Measurements from ENCODE around the gene EXOC6.

EXOC6 gene

GRCh38 chr10:93028883-93029282 is 180.6 kb downstream of the EXOC6 start:
- no peak for DNase-seq

DNA sequence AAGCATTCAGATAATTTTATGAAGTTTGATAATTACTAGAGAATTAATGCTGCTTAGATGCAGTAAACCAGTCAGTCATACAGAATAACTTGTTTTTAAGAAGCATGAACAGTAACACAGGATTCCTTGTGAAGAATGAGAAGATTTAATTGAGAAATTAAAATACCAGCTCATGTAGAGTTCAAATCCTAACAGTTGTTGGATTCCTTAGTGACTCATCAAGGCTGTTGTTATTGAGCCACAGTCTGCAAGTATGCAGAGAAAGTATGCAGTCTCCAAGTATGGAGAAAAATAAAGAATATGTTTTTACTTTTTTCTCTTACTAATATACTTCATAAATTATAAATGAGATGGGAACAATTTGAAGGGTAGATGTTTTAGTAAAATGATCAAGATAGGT is 182.1 kb downstream of the EXOC6 start:
- no peak for DNase-seq

GRCh38 chr10:93032105-93032808 is 183.9 kb downstream of the EXOC6 start:
- no peak for DNase-seq

DNA sequence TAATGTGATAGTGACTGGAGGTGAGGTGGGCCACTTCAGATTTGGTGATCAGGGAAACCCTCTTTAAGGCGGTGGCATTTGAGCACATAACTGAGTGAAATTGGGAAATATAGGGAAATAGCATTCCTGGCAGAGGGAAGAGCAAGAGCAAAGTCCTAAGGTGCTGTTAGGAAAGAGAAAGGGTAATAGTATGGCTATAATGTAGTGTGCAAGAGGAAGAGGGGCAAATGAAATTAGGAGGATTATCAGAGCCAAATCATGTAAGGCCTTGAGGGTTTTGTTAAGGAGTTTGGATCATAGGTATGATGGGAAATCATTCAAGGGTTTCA is 184.5 kb downstream of the EXOC6 start:
- no peak for DNase-seq

- DNase-seq = no peak
Observed at GRCh38 chr10:93034426-93034825, 186.1 kb downstream of the EXOC6 start.

- no peak for DNase-seq
Observed at GRCh38 chr10:93039110-93039509, 190.8 kb downstream of the EXOC6 start.

GRCh38 chr10:93039721-93040120 is 191.4 kb downstream of the EXOC6 start:
- DNase-seq = no peak

- no peak for DNase-seq
Observed at GRCh38 chr10:93054486-93054885, 206.2 kb downstream of the EXOC6 start.

DNA sequence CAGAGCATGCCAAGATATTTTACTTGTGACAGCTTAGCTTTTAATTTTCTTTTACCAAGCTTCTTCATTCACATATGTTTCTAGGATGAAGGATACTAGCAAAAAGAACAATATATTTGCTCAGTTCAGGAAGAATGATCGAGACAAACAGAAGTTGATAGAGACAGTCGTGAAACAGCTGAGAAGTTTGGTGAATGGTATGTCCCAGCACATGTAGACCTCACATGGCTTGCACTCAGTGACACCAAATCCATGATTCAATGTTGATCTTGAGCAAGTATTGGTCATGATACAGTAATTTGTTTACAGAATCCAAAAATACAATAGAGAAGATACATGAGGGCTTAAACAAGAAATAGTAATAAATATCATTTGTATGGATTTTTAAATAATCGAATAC is 209.8 kb downstream of the EXOC6 start:
- no peak for DNase-seq

- DNase-seq = no peak
Observed at GRCh38 chr10:93059975-93060886, 211.9 kb downstream of the EXOC6 start, which contains the start of gene CYP26C1. Gene CYP26C1 (plus strand): TSS chr10:93060798. CDS start chr10:93061264, 466 bp downstream.

- DNase-seq = no peak
Observed at GRCh38 chr10:93060887-93061593, 212.7 kb downstream of the EXOC6 start.

DNA sequence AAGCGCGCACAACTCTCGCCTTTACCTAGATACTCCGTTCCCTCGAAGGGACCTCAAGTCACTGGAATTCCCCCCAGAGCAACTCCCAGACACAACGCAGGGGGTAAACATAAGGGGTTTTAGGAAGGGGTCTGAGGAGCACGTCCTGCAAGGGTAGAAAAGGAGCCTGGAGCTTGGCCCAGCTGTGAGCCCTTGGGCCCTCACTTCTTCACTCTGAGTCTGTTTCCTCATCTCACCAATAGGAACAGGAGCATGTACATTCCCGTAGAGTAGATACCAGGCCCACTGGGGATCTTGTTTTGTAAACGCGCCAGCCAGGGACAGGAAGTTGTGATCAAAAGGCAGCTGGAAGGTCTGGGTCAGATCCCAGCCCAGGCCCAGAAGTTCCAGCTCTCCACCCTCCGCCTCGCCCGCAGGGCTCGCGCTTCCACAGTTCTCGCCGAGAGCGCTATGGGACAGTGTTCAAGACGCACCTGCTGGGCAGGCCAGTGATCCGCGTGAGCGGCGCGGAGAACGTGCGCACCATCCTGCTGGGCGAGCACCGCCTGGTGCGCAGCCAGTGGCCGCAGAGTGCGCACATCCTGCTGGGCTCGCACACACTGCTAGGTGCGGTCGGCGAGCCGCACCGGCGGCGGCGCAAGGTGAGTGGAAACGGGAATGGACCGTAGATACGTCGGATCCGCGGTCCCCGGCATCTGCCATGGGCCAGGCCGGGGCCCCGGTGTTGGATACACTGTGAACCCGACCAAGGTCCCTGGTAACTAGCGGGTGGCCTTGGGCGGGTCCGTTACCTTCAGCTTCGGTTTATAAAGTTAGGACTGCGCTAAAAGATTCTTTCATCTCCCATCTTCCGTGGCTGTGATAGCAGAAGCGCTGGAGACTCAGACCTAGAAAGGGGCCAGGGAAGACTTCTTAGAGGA is 213.5 kb downstream of the EXOC6 start:
- no peak for DNase-seq

DNA sequence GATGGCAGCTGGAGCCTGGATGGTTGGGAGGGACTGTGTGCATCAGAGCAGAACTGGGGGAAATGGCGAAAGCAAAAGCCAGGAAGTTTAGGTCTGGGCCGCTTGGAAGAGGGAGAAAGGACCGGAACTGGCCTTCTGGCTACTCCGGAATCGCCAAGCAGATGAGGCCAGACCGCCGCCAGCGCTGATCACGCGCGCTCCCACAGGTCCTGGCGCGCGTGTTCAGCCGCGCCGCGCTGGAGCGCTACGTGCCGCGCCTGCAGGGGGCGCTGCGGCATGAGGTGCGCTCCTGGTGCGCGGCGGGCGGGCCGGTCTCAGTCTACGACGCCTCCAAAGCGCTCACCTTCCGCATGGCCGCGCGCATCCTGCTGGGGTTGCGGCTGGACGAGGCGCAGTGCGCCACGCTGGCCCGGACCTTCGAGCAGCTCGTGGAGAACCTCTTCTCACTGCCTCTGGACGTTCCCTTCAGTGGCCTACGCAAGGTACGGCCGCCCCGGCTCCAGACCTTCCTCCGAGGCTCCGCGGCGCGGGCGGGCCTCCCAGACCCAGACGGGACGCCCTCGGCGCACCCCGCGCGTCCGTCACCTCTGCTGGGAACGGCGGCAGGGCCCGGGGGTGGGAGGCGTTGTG is 214.3 kb downstream of the EXOC6 start:
- no peak for DNase-seq

DNA sequence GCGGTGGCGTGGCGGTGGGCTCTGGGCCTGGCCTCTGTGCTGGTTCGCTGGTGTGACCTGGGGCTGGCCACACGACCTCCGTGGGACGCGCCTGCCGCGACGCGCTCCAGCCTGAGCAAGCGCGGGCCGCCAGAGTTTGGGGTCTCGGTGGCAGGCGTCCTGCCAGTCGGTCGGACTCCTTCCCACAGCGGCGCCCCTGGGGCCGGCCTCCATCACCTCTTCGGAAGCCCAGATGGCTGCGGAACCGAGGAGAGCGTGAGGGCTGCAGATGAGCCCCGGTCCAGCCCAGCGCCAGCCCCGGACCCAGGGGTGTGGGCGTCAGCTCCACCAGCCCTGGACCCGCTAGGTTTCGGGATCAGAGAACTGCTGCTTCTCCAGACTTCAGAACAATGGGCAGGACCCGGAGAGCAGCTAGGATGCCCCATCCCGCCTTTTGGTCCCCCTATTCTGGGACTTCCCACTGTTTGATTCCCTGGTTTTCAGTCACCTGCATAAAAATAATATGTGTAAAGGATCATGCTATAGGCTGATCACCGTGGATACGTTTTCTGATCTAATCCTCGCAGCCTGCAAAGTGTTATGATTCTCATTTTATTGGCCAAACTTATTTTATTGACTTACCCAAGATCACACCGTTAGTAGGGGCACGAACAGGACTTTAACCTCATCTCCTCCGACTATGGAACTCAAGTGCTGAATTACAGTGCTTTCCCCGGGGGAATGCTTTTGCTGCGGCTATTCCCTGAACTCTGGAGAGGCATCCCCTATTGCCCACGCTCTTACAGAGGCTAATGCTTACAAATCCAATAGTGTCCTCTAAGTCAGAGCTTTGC is 215.0 kb downstream of the EXOC6 start:
- no peak for DNase-seq

GRCh38 chr10:93063977-93064660 is 215.8 kb downstream of the EXOC6 start:
- no peak for DNase-seq

DNA sequence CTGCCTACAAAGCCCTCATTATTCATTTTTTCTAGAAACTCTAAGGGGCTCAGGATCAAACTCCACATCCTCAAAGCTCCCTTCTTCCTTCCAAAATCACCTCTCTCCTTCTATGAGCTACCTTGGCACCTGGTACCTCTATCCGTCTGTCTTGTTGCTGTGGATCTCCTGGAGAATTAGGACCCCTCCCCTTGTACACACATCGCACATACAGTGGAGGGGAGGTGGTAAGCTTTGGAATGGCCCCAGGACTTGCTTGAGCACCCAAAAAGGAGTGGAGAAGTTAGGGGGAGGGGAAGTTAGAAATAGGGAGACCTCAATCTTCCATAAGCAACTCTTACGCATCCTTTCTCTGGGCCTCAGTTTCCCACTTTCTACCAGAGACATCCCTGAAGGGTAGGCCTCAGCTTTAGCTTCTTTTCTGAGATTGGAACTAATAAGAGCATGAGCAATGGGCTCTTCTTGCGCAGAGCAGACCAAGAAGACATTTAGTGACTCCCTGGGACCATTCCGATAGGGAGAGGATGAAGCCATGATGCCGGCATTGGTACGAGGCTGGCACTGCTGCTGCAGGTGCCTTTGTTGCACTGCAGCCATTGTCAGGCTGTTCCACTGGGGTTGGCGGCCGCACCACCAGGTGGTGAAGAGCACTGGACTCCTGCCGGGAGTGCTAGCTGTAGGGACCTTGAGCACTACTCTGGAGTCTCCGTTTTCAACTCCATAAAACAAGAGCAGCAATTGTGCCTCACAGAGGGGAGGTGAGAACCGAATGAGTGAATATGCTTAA is 216.7 kb downstream of the EXOC6 start:
- no peak for DNase-seq

DNA sequence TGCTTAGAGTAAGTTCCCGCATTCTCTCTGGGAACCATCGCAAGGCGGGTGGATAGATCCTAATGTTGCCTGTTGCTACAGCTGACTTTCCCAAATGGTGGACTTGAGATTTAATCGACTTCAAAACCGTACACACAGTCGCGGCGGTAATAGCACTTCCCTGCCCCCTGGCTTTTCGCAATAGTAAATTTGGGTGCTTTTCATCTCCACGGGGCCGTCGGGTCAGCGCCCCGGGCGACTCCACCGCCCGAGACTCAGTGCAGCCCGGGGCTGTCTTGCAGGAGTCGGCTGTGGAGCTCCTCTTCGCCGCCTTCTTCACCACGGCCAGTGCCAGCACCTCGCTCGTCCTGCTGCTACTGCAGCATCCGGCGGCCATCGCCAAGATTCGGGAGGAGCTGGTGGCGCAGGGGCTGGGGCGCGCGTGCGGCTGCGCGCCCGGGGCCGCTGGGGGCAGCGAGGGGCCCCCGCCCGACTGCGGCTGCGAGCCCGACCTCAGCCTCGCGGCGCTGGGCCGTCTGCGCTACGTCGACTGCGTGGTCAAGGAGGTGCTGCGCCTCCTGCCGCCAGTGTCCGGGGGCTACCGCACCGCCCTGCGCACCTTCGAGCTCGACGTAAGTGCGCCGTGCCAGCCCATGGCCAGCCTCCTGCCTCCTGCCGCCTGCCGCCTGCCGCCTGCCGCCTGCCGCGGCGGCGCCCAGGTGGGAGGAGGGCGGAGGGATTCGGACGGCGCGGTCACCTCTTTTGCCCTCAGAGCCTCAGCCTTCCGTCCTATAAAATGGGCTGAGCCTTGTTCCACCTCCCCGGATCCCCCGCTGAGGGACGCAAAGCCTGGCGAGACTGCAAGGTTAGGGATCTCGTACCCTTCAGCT is 217.6 kb downstream of the EXOC6 start:
- no peak for DNase-seq

DNA sequence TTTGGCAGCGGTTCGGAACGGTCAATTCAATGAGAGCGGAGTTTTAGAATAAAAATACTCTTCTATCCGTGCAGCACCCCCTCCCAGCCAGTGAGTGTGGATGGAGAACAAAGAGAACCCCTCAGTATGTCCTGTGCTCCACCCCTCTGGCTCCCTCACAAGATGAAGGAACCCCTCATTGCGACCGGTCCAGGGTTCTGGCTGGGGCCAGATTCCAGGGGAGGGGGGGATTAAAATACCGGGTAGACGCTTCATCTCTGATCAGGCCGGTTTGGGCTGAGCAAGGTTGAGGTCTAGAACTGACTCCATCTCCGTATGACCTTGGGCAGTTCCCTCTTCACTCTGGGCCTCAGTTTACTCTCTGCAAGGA is 218.2 kb downstream of the EXOC6 start:
- DNase-seq = no peak

Data from right hindlimb (tissue), 1 donor.